VCaP (cell line): ENCODE measurements around the gene MAEA.

Experiments used
- H3K27ac ChIP-seq: fragments of 450-650 bp; 2 replicates; pipeline ENCODE4 v1.5.1; 2017
- TF ChIP-seq, protein P1 (sequence below): fragments of 450-650 bp; conservative IDR thresholded peaks from 2 replicates; pipeline ENCODE4 v1.5.1; 2017; ENCODE audit warnings: mild to moderate bottlenecking, moderate library complexity

MAEA gene

DNA sequence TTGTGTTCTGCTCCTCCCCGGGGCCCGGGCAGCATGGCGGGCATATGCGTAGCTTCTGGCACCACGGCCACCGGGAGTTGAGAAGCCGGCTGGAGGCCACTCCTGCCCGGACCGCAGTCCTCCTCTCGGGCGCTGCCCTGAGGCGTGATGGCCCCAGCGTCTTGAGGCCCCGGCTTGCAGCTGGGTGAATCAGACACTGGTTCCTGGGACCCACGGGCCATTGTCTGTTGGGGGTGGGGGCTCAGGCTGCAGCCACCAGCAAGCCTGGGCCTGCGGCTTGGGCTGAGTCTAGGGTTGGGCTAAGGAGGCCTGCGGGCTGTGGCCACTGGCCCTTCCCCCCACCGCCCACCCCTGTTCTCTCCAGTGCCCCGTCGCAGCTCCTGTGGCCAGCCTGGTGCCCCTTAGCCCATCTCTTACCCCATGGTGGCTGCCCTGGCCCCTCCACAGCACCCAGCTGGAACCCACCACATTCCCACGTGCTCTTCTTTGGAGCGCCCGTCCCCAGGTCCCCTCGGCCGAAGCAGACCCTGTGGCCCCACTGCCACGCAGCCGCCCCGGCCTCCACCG lies 50.6 kb downstream of the MAEA start:
- H3K27ac ChIP-seq = no peak overlapping the region
- TF ChIP-seq, protein P1, sequence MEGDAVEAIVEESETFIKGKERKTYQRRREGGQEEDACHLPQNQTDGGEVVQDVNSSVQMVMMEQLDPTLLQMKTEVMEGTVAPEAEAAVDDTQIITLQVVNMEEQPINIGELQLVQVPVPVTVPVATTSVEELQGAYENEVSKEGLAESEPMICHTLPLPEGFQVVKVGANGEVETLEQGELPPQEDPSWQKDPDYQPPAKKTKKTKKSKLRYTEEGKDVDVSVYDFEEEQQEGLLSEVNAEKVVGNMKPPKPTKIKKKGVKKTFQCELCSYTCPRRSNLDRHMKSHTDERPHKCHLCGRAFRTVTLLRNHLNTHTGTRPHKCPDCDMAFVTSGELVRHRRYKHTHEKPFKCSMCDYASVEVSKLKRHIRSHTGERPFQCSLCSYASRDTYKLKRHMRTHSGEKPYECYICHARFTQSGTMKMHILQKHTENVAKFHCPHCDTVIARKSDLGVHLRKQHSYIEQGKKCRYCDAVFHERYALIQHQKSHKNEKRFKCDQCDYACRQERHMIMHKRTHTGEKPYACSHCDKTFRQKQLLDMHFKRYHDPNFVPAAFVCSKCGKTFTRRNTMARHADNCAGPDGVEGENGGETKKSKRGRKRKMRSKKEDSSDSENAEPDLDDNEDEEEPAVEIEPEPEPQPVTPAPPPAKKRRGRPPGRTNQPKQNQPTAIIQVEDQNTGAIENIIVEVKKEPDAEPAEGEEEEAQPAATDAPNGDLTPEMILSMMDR = no peak

DNA sequence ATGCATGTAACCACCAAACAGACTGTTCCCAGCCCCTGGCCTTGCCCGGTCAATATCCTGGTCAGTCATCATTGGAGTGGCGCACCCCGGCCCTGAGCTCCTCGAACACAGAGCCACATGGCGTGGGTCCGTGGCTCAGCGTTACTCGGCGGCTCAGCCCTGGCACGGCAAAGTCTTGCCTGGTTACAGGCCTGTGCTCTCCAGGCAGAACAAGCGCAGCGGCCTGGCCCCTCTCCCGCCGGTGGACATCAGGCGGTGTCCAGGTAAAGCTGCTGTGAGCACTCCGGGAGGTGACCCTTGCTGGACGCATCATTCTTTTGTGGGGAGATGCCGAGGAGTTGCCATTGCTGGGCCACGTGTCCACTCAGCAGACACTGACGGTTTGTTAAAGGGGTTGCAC lies 51.2 kb downstream of the MAEA start:
- TF ChIP-seq, protein P1 = no peak
- no peak overlapping the region for H3K27ac ChIP-seq

DNA sequence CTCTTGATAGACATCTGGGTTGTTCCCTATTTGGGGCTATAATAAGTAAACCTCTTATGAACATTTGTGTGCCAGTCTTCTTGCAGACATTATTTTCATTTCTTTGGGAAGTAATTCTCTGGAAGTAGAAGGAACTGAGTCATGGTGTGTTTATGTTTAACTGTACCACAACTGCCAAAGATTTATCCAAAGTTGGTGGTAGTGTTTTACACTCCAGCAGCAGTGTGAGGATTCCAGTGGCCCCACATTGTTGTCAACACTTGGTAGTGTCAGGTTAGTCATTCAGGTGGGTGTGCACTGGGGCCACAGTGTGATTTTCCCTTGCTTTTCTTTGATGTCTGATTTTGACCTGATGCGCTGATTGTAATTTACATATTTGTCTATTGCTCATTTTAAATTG lies 52.3 kb downstream of the MAEA start:
- no peak overlapping the region for H3K27ac ChIP-seq
- TF ChIP-seq, protein P1 = no peak

DNA sequence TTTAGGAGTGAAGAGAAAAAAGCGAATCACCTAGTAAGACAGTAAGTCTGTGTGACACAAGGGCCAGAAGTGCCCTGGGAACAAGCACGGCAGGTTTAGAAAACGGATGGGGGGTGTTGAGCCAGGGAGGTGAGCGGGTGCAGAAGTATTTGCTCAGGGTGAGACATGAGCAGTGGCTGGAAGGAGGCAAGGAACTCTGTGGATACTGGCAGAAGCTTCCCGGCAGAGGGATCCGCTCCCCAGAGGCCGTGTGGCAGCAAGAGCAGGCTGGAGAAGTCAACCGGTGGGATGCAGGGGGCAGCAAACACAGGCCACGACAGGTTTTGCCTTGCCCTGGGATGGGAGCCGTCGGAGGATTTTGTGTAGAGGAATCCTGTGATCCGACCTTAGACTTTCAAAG lies 55.0 kb downstream of the MAEA start:
- H3K27ac ChIP-seq = peak overlapping the region; percentile 97
- TF ChIP-seq, protein P1 = no peak

DNA sequence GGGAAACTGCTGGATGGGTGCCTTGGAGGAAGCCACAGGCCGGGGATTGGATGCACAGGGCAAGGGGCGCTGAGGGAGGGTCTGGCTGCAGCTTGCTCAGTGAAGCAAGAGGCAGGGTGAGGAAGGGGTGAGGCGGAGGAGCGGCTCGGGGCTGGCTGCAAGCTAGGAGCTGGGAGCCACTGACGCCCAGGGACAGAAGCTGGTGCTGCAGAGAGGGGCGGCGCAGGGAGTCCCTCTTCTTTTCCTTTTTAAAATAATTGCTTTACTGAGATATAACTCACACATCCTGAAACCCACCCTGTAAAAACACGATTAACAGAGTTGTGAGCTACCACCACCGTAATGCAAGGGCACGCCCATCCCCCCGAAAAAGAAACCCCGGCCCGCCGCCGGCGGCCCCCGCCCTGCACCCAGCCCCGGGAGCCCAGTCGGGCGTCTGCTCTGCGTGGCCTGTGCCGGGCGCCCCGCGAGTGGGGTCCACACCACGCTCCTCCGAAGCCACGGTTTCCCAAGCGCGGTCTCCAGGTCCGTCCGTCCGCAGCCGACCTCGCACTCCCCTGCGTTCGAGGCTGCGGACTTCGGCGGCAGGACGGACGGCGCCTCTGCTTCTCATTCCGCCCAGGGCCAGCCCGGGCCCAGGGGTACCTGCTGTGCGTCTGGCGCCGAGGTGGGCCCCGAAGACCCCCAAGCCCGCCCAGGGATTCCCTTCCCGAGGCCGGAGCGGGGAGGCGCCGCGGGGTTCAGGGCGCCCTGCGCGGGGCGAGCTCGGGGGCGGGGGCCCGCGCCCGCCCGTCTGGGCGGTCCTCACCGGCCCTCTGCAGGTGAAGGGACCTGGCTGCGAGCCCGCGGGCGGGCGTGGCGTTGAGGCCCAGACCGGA lies 56.5 kb downstream of the MAEA start:
- peak overlapping the region; percentile 97 for H3K27ac ChIP-seq
- TF ChIP-seq, protein P1 = 0 out of 2 replicates have a peak, but pooled peaks have one; percentile 5

DNA sequence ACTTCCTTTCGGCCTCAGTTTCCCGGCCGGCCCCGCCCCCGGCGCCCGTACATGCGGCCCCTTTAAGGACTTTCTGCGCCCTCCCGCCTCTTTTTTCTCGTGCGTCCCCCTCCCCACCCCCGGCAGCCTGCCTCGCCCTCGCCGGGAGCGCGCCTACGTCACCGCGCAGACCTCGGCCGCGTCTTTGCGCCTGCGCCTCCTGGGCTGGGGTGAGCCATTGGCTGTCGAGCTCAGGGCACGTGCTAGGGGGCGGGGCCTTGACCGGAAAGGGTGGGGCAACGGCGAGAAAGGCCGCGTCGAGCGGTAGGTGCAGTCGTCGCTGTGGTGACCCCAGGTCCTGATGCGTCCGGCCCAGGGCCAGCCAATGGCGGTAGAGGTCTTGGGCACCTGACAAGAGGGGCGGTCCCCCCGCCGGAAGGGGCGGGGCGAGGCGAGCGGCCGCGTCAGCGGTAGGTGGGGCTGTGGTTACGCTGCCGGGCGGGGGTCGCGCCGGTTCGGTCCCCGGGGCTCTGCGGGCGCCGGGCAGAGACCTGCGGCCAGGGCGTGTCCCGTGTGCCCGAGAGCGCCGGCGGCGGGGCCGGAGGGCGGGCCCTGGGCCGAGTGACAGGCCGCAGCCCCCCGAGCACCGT lies 57.2 kb downstream of the MAEA start, which contains the start of gene UVSSA:
Gene UVSSA (plus strand): TSS at position 428 of the 629 bp plus-strand sequence. CDS start 884 bp downstream, outside the sequence.
- peak within 1 kb of the TSS; percentile 97 for H3K27ac ChIP-seq
- TF ChIP-seq, protein P1 = no peak

DNA sequence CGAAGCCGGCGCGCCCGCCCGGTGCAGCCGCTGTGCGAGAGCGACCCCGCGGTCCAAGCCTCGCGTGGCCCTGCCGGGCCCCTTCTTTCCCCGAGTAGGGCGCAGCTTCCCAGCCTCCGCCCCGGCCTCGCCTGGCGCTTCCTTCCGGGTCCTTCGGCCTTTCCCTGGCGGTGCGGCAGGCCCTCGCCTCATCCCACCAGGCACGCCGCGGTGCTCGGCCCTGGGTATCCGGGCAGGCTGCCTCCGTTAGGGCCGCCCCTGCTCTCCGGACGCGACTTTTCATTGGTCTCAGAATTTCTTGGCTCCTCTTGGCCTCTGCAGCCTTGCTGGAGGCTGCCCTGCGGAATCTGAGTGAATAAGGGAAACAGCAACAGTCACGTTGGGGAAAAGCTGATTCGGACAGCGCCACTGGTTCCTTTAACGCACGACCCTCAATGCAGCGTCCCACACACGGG lies 57.7 kb downstream of the MAEA start:
- TF ChIP-seq, protein P1 = no peak
- H3K27ac ChIP-seq = peak overlapping the region; percentile 97
